HG03460 (cell line): ENCODE measurements around the gene WIPF3.

Source experiments
- ATAC-seq: cut with Tn5 transposase; IDR thresholded peaks from one replicate; pipeline ENCODE4 v1.9.1; 2021; ENCODE audit not compliant: unreplicated experiment

The WIPF3 gene

DNA sequence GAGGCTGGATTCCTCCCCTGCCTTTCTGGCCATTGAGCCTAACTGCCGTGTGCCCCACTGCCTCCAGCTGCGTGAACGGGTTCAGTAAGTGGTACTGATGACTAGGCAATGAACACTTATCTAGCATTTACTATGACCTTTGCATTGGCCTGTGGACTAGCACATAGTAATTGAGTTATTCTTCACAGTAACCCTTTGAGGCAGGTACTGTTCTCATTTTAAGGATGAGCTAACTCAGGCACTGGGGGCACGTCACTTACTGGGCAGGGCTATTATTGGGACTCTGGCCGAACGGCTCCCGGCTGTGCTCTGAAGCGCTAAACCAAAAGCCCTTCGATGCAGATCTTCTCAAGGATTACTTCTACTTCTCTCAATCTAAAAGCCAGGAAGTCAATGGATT lies 38.3 kb downstream of the WIPF3 start:
- ATAC-seq: no peak

DNA sequence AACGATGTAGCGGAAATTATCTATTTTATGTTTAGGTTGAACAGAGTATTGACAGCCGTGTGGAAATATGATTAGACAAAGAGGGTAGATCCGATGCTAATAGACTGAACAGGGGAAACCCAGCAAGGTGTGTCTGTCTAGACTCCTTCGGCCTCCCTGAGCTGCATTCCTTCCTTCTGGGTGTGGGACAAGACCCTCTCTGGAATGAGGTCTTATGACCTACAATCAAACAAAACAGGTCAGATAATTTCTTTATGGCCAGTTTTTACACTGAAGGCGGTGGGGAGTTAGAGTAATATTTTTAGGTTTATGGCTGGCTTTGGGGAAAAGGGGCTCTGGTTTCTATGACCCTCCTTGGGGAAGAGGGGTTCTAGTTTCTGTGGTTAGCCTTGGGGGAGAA lies 41.2 kb downstream of the WIPF3 start:
- no peak for ATAC-seq

DNA sequence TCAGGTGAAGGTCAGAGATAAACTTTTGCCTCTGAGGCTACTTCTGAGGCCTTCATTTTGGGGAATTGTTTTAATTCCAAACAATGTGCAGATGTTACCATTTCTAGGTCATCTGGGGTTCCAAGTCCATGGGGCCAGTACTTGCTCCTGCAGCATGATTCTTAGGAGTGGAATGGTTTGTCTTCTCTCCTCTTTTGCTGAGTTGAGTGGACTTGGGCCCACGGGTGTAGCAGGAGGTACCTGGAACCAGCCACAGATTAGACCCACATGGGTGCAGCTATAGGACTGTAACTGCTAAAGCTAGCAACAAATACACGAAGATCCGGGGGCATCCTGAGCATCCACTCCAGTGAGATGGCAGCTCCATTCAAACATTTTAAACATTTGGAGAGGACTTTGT lies 41.6 kb downstream of the WIPF3 start:
- ATAC-seq: no peak

DNA sequence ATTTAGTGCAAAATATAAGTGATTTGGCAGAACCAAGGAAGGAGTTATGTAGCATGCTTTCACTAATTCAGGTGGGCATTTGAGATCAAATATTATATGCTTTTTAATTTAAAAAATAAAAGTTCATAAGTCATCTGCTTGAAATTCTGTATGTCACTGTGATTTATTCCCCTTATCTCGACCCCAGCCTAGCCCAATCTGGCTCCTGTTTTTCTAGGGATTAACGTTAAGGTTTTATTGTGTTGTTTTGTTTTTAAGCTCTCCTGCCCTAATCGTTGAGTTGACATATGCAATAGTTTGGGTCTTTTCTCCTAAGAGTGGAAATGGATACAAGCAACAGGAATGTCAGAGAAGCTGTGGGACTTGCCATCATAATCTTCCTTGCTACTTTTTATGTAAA lies 42.6 kb downstream of the WIPF3 start:
- ATAC-seq: no peak

DNA sequence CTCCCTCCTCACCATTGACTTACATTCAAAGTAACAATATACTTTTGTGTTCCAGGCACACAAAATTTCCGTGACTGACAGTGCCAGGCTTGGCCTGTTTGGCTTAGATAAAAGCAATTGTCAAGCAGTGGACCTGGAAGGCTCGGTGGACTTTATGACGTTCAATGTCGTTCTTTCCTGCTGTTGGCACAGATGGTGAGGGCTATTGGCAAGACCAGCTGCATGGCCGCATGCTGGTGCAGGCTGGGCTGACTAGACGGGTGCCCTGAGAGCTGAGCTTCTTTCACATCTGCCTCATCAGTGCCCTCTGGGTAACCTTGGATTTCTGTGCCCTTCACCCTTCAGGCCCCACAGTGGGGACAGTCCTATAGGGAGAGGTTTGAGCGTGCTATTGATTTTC lies 45.2 kb downstream of the WIPF3 start:
- no peak for ATAC-seq

DNA sequence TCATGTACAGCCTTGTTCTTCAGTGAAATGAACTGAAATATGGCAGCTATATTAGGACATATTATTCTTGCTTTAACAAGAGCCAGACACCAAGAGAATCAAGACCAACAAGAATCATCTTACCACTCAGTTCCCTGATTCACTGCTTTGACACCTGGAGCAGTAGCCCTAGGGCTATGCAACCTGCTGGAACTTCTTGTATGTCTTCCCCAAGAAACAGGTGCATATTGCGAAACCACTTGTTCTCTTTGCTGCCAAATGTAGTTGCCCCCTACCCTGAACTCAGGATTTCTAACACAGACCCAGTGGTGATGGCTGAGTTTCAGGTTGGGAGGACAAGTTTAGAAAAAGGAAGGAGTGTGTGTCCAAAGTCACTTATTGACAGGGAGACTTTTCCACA lies 46.1 kb downstream of the WIPF3 start:
- ATAC-seq: no peak

DNA sequence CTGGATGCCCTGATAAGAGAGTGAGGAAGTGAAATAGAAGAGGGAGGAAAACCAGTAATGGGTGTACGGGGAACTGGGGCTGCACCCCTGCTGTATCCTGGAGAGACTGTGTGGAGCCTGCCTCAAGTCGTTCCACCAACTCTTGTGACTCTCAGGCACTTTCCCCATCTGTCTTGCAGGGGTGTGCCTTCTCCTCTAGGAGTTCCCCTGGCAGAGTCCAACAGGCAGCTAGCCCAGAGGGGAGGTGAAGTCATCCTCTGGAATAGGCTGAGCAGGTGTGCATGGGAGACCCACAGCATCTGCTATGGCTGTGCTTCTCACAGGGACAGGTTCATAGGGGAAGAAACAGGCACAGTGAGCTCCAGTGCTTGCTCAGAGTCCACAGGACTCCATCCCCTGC lies 46.8 kb downstream of the WIPF3 start:
- ATAC-seq: no peak

DNA sequence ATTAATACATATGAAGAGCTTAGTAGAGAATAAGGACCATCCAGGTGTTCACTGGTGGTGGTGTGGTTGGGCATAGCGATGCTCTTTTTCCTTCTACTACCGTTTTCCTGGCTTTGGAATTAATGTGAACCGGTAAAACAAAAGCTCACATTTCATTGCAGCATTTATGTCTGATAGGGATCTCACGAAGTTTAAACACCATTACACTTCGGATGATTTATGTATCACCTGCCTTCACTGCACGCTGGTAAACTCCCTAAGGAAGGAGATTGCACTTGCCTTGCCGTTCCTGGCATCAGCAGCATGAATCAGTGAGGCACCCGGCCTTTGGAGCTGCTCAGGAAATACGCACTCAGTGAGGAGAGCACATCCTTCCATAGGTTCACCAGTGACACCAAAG lies 47.5 kb downstream of the WIPF3 start:
- ATAC-seq: no peak

DNA sequence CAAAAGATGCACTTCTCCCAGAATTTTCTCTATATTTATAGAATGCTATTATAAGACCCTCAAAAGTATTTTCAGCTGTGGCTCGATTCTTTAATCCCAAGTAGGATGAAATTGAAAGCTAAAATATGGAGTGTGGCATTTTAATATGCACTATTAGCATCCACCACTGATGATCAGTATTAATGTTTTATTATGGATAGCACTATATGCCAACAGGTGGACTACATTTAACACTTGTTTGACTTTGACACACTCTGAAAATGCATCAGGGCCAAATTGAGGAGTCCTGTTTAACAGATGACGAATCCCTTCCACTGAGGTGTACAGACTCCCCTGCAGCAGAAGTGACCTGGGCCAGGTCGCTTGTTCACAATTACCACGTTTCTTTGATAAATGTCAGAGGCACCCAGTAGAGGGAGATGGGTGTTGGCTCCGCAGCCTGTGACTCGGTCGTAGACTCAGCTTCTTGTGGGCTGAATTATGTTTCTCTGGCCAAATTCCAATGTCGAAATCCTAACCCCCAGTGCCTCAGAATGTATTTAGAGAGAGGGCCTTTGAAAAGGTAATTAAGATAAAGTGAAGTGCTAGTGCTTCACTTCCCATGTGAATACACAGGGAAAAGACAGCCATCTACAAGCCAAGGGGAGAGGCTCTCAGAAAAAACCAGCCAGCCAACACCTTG lies 48.1 kb downstream of the WIPF3 start:
- ATAC-seq: no peak

DNA sequence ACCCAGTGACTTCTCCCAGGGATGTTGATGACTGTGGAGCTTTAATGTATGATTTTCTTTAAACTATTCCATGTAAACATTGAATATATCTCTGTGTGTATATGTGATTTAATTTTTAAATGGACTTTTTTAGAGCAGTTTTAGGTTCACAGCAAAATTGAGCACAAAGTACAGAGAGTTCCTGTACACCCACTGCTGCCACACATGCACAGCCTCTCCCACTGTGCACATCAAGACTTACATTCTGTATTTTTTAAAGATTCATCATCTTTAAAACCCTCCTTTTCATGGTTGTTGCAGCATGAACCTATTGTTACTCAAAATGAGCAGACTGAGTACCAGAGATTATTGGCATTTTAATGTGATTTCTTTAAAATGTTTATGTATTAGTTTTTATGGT lies 51.3 kb downstream of the WIPF3 start:
- ATAC-seq: no peak

DNA sequence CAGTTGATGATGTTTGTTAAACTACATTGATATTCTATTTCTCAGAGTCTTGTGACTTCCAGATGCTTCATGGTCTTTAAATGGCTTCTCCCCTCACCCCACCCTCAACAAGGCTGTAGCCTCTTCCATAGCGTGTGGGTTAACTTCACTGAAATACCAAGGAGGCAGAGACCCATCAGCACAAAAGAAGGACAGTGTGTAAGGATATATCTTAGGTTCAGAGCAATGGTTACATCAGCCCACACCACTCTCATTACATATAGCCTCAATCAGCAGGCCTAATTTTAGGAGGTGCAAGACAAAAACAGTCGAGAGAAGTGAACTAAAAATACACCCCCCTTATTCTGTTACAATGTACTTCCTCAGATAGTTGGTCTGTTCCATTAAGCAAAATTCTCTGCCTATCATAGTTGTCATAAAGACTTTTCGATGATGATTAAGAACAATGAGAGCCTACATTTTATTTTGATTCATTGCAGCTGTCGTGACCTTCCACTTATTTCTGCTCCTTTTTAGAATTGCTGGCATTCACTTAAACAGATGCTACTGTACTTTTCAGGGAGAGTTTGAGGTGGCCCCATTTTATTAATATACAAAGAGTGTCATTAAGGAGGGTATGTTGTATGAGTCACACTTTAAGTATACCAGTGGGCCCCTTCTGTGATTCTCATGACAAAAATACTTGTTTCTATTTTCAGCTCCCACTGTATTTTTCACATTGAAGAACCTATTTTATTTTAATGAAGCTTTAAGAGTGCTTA lies 52.1 kb downstream of the WIPF3 start:
- no peak for ATAC-seq

DNA sequence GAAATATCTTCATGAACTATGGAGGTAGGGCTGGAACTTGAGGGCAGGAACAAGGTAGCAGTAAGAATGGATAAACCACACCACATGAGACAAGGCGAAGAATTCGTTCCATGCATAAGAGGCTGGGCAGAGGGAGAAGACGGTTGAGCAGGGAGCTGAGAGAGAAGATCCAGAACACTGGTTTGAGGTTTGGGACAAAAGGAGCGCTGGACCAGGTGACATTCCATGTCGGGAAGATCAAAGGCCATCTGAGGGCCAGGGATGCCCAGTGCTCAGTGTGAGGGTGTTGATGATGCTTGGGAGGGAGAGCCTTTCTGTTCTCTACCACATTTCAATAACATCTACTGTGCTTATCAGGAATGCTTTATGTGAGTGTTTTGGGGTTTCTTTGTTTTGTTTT lies 52.8 kb downstream of the WIPF3 start:
- ATAC-seq: no peak

DNA sequence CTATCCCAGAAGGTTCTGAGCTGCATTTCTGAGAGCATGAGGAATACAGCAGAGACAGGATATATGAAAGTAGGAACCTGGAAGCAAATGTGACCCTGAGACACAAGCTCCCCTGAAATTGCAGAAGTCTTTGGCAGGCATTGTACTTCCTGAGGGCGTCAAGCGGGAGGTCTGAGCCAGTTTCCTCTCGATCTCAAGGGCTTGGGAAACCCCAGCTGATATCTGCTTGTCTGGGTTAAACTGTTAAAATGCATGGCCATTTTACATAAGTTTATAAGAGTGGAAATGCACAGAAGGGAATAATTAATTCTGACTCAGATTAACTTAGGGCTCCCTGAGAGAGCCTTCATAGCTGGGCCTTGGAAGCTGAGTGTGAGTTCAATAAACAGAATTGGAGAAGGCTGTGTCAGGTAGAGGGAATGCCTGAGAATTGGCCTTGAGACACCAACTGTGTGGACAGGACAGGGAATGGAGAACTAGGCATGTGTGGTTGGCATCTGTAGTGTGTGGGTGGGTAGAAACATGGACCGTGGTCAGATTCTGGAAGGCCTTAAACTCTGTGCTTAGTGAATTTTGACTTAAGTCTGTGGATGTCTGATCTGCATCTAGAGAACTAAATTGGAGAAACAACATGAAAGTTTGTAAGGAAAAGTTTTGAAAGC lies 53.3 kb downstream of the WIPF3 start:
- no peak for ATAC-seq

DNA sequence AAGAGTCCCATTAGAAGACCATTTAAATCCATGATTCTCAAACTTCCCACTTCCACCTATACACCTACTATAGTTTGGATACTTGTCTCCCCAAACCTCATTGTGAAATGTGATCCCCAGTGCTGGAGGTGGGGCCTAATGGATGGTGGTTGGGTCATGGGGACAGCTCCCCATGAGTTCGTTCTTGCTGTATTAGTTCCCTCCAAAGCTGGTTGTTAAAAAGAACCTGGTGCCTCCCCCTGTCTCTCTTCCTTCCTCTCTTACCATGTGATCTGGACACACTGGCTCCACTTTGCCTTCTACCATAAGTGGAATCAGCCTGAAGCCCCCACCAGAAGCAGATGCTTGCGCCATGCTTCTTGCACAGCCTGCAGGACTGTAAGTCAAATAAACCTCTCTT lies 53.9 kb downstream of the WIPF3 start:
- no peak for ATAC-seq

DNA sequence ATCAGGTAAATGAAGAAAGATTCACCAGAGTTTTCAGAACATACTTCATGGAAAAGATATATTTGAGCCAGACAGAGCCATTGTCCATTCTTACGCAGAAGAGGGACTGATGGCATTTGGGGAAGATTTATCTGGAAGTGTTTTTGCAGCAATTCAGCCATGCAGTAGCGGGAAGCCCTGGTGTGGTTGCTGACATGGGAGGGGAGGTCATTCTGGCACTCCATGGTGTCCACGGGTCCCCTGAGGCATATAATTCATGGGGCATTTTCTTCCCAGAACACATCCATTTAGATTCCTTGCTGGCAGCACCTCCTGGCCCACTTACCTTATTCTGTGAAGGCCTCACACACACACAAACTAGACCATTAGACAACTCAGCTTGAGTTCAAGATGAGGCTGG lies 55.6 kb downstream of the WIPF3 start:
- ATAC-seq: no peak

DNA sequence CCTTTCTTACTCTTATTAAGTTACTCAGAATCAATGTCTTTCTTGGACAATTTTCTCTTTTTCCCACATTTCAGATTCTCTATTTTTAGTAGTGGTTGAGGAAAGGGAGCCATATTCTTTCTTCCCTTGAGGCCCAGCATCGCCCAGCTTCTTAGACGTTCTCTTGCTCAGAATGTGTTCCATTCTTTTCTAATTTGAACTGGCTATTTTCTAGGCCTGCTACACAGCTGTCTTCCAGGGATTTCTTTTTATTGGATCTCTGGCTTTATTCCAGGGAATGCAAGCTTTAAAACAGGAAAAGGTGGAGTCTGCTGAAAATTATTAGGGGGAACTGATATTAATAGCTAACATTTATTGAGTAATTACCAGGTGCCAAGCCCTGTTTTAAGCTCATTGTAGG lies 58.3 kb downstream of the WIPF3 start:
- ATAC-seq: no peak

DNA sequence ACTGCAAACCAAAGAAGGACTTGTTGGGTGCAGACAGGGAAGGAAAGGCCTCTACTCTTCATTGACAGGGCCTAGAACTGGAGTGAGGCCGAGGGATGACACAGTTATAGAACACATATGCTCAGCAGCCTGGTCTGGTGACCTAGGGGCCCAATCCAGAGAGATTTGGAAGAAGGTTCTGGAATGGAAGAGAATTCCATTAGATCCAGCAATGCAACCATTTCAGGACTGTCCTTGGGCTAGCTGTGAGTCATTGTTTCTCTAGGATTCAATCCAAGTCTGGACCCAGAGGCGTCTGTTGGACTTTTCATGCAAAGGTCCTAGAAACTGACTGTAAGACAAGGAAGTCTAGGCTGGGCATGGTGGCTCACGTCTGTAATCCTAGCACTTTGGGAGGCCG lies 59.2 kb downstream of the WIPF3 start:
- no peak for ATAC-seq

DNA sequence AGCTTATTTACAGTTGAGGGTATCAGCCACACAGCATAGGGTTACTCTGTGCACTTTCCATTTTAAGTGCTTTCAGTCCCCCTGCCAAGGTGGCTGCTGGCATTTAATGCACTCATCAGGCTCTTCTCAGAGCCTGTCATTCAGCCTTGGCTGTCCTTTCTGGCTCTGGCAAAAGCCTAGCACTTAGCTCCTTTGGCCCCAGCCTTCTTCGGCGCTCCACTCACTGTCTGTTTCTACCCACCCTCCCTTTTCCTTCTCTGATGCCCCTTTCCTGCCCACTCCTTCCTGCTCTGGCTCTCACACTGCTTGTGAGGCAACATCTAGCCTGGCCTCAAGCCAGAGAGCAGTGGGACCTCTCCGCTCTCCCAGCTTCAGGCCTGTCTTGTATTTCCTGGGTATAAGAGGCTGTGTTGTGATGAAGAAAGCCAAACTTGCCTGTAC lies 60.2 kb downstream of the WIPF3 start:
- ATAC-seq: no peak

DNA sequence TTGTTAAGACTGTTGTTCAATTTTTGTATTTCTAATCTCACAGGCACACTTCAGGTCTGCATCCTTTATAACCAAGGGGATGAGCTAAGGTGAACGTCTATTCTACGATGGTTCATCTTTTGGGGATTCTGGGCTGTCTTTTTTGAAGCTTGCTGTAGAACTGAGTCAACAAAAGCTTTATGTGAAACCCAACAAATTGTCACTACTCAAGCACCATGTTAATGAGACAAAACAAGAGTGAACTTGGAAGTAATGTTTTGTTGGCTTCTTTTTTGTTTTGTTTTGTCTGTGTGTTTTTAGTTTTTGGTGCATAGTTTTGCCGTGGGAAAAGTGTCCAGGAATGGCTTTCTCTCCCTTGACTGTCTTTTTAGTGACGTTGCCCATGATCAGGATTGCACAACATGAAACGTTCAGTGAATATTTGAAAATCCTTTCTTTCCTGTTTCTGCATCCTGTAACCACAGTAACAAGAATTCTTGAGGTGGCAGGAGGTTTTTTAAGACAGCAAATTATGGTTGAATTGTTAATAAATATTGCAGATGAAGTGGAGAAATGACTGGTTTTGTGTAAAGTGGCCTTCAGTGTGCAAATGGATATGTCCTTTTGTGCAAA lies 65.6 kb downstream of the WIPF3 start:
- ATAC-seq: no peak

DNA sequence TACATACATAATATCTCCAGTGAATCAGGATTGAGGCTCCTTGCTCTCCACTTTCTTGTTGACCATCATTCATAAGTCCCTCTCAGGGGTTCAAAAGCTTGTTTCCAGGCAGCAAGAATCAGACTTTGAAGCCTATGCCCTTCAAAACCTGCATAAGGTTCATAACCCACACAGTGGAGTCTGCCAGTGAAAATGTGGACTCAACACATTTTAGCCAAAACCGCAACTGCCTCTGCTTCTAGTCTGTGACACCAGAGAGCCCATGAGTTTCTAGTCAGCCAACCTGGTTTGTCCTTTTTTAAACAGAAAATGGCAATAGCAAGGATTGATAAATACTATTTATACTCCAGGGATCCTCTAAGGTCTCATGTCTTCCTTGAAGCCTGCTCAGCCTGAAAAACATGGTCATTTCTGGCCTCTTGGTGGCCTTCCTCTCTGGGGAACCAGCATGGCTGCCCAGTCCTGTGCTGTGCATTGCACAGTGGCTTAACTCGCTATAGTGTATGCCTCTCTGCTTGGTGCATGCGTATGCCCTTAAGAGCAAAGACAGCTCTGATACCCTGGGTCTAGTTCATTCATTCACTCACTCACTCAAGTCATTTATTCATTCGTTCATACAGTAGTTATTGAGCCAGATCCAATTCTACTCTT lies 67.5 kb downstream of the WIPF3 start:
- no peak for ATAC-seq

DNA sequence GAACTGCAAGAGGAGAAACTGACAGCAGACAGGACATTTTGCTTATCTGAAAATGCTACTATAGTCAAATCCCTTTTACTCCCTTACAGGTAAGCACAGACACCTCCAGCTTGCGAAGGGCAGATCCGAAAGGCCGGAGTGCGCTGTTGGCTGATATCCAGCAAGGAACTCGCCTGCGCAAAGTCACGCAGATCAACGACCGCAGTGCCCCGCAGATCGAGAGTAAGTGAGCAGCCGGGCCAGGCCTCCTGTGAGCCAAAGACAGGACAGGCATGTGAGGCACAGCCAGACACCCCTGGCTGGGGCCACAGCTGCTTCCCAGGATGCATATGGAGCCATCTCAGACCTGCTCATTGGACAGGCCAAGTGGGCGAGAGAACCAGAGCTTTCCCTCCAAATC lies 69.4 kb downstream of the WIPF3 start:
- ATAC-seq: no peak
